Kidney tubule cell (primary cell): ENCODE measurements around the gene TWF2.

Source experiments
- DNase-seq: peaks from one replicate; pipeline ENCODE4 v3.0.0-alpha.2; 2018; ENCODE audit warnings: low spot score

The TWF2 gene

DNA sequence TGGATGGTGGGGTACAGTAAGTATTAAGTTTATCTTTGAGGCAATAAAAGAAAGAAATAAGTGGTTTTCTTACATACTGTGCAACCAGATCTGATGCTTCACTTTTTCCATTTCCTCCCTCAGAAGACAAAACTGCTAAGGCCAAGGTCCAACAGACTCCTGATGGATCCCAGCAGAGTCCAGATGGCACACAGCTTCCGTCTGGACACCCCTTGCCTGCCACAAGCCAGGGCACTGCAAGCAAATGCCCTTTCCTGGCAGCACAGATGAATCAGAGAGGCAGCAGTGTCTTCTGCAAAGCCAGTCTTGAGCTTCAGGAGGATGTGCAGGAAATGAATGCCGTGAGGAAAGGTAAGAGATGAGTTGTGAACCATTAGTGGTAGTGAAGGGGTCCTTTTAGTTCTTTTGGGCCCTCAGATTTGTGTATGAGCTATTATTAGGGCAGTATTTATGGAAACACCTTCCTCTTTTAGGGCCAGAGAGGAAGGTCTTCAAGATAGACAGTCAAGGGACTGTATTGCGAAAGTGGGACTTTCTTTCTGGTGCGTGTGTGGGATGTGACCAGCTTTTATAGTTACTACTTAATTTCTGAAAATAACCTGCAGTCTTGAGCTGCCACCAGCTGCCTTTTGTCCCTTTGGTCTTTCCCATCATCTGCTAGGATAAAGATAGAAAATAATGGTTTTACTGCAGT lies 36.4 kb downstream of the TWF2 start:
- DNase-seq: no peak

DNA sequence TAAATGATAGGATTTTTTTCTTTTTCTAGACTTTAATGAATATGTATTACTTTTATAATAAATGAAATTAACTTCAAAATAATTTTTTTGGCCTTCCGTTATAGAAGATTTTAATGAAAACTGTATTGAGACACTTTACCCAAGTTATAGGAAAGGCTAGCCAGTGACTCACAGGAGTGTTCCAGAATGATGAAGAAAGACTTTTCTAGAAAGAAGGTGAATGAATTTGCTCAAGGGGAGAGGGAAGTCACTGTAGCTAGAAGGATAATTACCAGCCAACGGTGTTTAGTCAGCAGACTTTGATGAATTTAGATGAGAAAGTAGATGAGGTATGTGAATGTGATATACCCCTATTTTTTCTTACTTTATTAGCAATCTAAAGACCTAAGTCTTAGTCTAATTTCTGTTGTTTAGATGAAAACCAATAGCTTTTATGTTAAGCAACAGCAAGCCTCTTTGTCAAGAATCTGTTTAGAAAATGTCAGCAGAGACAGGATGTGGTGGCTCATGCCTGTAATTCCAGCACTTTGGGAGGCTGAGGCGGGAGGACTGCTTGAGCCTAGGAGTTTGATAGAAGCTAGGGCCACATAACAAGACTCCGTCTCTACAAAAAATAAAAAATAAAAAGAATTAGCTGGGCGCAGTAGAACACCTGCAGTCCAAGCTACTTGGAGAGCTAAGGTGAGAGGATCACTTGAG lies 37.8 kb downstream of the TWF2 start:
- DNase-seq: no peak

DNA sequence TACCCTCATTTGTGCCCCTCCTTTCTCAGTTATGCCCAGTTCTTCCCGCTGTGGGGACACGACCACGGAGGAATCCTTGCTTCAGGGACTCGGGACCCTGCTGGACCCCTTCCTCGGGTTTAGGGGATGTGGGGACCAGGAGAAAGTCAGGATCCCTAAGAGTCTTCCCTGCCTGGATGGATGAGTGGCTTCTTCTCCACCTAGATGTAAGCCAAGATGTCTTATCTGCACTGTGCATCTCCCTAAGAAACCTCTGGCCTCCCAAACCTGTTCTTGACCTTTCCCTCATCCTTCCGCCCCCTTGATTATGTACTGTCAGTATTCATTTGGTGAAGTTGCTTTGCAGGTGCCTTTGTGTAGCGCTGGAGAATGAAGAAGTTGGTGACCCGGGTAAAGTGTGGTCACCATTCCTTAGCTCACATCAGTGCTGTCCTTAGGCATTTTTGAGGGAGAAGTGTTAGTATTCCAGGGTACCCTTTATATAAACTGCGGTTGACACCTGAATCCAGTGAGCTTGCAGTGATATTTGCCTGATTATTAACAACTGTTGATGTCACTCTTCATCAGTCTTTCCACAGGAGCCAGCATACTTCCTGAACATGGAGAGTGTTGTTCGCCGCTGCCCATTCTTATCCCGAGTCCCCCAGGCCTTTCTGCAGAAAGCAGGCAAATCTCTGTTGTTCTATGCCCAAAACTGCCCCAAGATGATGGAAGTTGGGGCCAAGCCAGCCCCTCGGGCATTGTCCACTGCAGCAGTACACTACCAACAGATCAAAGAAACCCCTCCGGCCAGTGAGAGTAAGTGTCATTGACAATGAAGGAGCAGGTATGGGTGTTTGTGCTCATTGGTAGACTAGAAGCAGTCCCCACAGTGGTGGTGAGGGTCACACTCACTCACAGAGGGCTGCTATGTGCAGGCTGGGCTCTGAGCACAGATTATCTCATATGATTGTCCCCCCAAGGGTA lies 40.0 kb downstream of the TWF2 start:
- DNase-seq: no peak

DNA sequence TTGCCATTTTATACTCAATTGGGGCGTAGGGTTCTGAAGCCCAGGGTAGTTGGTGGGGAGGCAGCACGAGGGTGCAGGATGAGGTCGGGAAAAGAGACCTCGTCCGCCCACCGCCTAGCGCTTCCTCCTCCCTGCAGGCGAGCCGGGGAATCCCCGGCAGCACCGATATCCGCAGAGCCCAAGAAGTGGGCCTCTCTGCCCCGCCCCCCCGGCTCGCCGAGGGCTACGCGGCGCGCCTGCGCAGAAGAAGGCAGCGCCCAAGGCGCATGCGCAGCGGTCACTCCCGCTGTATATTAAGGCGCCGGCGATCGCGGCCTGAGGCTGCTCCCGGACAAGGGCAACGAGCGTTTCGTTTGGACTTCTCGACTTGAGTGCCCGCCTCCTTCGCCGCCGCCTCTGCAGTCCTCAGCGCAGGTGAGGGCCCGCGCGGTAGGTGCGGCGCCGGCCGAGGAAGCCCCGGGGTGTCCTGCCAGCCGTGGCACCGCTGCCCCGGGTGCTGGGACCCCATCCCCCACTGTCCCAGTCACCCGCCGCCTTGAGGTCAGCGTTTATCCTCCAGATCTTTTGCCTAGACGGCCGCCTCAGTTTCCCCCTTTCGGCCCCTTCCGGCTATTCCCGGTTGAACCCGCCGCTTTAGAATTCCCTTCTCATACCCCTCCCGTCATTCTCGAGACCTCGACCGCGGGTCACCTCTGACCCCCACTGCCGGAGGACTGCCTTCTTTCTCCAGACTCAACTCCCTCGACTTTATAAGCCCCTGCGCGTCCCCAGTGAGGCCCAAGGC lies 40.9 kb downstream of the TWF2 start, which contains the start of gene ALAS1:
Gene ALAS1 (plus strand): TSS at position 319 of the 784 bp plus-strand sequence. CDS start 1,082 bp downstream, outside the sequence.
- DNase-seq: peak; percentile 94

DNA sequence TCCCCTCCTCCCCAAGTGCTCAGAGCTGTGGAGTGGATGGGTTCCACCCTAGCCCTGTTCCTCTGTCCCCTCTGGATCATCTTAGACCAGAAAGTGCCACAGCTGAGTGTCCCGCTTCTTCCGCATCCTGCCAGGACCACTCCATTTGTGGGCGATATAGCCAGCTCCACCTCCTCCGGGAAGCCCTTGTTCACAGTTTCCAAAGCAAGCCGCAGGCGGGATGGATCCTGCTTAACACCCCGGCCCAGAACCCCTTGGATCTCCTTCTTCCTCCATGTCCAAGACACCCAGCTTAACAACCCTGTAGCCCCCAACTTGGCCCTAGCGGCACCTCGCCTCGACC lies 41.5 kb downstream of the TWF2 start:
- DNase-seq: no peak

DNA sequence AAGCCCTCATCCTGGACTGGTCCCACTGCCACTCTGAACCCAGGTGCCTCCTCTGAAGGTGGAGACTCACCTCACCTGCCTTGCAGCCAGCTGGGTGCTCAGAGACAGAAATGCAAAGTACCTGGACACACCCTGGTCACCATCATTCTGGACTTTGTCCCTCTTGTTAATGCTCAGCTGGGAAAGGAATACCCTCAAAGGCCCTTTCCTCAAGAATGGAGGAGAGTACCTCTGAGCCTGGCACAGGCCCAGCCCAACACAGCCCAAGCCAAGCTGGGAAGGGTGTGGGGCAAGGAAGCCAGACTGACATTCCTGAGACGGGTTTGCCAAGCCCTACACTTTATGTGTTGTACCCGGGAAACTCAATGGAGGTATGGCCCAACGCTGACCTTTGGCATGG lies 42.0 kb downstream of the TWF2 start:
- no peak for DNase-seq

DNA sequence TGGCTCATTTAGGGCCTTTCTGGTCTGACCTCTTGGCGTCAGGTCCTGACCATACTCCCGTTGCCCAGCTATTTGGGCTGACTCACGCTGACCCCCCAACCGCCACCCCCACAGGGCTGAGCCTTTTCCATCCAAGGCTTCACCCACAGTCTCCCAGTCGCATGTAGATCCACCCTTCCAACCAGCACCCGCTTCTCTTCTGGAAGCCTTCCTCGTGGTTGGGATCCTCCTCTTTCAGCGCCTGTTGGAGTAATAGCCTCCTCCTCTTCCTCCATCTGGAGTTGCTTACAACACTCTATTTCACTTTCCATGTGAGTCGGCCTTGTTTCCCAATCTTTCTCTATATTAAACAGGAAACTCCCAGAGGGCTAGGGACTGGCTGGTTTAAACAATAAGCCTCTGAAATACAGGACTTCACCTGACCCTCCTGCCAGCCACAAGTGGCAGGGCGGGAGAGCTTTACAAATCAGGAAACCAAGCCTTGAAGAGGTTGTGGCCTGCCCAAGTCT lies 43.1 kb downstream of the TWF2 start:
- peak; percentile 40 for DNase-seq

DNA sequence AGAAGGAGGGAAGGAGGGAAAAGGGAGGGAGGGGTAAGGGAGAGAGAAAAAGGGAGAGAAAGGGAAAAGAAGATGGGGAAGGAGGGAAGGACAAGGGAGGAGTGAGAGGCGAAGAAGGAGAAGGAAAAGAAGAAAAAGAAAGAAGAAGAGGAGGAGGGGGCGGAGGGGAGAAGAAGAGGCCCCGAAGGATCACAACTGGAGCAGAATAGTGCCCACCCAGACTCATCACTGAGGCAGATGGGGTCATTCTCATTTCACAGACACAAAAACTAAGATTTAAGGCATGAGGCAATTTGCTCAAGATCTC lies 43.7 kb downstream of the TWF2 start:
- DNase-seq: no peak

DNA sequence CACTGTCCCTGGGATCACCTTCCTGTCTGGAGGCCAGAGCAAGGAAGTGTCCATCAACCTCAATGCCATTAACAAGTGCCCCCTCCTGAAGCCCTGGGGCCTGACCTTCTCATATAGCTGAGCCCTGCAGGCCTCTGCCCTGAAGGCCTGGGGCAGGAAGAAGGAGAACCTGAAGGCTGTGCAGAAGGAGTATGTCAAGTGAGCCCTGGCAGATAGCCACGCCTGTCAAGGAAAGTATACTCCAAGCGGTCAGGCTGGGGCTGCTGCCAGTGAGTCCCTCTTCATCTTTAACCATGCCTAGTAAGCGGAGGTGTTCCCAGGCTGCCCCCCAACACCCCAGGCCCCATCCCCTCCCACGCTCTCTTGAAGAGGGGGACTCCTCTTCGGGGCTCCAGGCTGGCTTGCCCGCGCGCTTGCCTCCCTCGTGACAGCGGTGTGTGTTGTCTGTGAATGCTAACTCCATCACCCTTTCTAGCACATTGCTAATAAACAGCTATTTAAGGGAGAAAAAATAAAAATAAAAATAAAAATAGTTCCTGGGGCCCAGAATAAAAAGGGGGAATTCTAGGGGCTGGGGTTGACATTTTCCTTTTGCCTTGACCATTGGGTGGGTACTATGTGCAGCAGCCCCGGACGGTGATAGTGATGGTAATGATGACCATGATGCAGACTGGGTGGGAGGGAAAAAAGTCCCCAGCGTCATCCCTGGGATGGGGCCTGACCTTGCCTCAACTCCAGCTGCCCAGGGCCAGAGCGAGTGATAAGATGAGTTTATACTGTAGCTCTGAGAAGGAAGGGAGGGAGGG lies 44.3 kb downstream of the TWF2 start:
- DNase-seq: no peak

DNA sequence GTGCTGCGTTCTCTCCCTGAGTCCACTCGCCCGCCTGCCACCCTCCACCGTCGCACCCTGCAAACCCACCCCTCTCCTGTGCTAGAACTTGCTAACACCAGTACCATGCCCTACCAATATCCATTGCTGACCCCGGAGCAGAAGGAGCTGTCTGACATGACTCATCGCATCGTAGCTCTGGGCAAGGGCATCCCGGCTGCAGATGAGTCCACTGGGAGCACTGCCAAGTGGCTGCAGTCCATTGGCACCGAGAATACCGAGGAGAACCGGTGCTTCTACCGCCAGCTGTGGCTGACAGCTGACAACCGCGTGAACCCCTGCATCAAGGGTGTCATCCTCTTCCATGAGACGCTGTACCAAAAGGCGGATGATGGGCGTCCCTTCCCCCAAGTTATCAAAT lies 45.9 kb downstream of the TWF2 start:
- DNase-seq: peak; percentile 60

DNA sequence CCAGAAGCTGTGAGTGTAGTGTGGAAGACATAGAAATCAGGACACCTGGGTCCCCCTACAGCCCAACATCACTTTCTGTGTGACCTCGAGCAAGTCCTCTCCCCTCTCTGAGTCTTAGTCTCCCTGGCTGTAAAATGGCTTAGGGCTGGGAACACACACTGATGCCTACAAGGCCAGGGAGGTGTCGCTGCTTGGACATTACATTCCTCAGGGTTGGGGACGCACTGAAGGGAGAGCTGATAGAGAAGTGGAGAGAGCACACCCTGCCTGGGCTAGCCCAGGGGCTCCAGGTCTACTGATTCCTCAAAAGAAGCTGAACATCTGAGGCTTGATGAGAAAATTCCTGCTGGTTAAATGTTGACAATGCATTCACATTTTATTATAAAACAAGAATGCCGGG lies 47.3 kb downstream of the TWF2 start:
- DNase-seq: no peak

DNA sequence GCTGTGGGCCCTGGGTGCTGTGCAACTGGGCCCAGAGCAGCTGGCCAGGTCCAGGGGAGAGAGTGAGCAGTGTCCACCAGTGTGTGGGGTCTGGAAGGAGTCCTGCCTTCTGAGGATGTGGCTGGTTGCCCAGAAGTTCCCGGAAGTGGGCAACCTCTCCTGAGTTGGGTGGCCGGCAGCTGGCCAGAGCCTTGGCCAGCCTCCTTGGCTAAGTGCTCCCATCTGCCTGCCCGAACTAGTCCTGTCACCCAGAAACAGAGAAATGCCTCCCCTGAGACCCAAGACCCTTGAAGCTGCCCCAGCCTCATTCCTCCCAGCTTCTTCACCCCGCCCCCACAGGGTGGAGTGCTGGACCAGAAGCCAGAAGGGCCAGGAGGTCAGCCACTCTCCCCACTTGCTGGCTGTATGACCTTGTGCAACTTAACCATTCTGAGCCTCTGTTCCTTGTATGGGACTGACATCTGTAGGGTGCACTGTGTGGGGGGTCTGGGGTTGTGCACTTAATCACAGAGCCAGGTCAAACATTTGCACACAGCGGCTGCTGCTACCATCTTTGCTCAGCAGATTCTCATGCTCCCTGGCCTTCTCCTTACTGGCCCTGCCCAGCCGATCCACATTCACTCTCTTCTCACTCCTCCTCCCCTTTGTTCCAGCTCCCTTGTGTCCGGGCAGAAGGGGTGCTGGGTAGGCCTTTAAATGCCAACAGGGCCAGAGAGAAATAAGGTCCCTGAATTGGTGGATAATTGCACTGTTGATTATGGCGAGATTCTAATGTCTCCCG lies 48.5 kb downstream of the TWF2 start:
- no peak for DNase-seq

DNA sequence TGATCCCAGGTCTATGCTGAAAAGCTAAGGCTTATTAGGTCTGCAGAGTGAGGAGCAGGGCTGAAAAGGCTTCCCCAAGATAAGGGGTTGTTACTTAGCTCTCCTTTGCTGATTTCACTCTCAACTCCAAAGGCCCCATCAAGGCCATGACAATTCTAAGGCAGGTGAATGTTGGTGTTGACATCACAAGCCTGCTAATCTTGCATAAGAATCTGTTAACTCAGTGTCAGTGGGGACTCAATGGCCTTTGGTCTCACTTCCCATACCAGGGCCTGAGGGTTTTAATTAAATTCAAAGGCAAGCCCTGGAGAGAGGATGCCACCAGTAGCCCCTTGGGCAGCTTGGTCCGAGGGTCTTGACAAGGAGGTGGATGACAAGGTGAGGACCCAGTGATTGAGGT lies 50.4 kb downstream of the TWF2 start:
- no peak for DNase-seq

DNA sequence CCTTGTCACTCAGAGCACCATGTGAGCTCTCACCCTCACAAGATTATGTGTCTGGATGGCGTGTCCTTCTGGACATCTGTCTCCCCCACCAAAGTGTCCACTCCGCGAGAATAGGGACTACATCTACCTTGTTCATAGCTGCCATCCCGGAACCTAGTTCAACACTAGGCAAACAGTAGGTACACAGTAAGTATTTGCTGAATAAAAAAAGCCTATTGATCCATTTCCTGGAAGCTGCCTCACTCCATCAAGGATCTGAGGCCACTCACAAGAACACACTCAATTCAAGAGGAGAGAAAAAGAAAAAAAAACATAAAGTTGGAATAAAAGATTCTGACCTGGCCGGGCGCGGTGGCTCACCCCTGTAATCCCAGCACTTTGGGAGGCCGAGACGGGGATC lies 52.2 kb downstream of the TWF2 start:
- DNase-seq: no peak

DNA sequence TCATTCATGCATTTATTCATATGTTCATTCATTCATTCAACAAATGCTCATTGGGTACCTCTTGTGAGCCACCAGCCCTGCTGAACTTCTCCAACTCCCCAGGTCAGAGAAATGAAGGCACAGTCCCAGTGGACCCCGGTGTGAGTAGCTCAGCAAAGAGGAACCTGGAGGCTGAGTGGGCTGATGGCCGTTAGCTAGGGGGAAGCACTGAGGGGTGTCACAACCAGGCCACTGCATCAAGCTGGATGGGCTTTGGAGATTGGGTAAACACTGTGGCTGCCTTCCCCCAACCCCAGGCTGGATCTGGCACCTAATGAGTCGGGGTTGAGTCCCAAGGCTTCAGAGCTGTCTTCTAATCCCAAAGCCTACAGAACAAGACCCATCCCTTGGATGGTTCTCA lies 53.1 kb downstream of the TWF2 start:
- no peak for DNase-seq

DNA sequence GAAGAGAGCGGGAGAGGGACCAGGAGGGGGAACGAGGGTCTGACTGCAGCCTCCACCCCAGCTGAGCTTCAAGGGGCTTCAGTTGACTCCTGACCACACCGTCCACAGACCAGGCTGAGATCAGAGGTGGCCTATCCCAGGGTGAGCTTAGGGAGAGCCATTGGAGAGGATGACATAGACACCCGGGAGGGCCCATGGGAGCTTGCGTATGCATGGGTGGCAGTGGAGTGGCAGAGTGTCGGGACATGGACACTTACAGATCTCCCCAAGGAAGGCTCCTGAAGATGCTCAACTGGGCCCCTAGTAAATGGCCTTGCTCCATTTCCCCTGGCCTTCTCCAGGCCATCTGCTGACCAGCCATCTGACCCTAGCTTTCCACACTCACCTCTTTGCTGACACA lies 53.6 kb downstream of the TWF2 start:
- DNase-seq: no peak

DNA sequence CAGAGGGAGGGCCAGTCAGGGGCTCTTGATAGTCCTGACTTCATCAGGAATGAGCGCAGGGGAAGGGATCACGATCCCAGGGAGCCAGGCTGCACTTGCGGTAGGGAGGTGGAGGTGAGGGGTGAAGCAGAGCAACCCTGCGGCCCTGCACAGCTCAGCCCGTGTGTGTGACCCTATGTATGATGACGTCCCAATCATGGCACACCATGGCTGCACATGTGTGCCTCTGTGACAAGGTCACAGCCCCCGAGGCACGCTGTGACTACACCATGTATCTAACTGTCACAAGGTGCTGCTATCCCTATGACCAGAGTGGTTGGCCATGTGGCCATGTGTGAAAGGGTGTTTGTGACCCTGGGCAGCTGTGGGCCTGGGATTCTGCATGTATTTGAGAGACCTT lies 54.3 kb downstream of the TWF2 start:
- DNase-seq: no peak

DNA sequence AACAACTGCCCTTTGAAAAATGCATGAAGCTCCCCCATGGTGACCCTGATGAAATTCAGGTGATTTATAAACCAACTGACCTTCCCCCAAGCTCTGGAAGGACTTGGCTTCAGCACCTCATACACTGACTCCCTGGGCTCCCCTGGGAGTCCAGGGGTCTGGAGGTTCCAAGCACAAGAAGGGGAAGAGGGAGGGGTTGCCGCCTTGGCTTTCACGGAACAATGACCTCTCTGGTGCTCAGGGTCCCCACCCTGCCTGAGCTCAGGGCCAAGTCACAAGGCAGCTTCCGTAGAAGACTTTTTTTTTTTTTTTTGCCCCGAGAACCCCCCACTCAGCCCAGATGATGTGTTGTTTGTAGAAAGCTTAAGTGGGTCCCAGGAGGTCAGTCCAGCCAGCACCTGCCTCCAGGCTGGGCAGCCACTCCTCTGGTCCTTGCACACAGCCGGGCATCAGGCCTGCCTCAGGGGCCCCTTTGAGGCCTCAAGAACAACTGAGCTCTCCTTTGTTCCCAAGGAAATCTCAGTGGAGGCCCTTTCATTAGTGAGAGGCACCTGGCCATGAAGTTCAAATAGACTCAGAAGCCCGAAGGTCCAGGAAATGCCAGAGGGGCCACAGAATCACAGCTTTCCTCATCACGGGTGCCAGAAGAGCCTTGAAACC lies 55.0 kb downstream of the TWF2 start:
- DNase-seq: no peak

DNA sequence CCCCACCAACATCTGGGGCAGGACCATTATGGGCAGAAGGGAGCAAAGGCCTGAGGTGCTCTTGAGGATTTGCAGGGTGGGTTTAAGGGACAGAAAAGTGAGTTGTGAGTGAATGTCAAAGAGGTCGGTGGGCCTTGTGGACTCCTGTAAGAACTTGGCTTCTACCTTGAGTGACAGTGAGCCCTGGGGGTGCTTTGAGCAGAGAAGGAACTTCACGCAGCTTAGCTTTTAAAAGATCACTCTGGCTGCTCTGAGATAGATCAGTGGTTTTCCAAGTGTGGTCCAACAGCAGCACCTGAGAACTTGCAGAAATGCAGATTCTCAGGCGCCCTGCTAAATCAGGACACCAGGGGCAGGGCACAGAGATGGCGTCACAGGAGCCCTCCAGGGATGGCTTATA lies 56.3 kb downstream of the TWF2 start:
- no peak for DNase-seq

DNA sequence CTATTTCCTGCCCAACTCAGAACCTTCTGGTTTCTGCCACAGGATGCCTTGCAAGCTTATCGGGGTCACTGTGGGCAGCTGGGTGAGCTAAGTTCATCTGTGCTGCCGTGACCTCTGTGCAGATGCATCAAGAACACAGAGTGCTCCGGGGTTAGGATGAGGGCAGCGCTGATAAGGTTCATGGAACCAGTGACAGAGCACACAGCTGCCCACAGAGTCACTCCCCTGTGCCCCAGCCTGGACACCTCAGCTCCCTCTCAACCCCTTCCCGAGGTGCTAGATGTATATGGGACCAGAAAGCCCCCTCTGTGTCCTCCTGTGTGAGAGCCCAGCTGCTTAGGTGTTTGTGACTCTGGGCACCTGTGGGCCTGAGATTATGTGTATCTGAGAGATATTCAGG lies 56.8 kb downstream of the TWF2 start:
- DNase-seq: no peak
